HG02885 (cell line): ENCODE data around the gene CREB3.

Experiments
- ATAC-seq: cut with Tn5 transposase; IDR thresholded peaks from one replicate; pipeline ENCODE4 v1.9.1; 2021; ENCODE audit warnings: mild to moderate bottlenecking; ENCODE audit not compliant: unreplicated experiment, poor library complexity

The CREB3 gene

DNA sequence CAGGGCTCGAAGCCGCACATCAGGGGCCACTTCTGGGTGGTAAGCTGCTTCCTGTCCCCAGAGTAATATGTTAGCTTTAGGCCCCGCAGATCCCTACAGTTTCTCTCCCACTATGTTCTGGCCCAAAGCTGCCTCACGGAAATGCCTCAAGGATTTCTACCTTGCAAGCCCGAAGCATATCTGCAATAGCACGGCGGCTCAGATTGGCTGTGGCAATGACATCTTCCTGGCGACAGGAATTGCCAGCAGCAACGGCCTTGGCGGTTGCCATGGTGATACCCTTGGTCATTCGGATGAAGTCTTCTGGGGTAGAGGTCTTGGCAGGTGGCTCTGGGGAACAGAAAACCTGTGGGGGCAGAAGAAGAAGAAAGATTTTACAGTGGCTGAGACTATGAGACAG, 32.4 kb upstream of the CREB3 start:
- ATAC-seq: no peak

DNA sequence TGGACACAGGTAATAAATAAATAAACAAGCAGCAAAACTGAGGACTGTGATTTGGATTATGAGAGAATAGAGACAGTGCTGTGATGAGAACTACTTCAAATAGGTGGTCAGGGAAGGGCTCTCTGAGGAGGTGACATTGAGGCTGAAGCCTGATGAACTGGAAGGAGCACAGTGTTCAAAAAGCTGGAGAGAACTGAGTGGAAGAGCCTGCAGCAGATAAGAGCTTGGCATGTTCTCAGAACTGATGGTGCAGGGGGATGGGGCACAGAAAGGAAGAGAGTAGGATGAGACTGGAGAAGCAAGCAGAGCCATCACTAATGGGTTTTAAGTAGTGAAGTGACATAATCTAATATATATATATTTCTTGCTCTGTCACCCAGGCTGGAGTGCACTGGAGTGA, 31.5 kb upstream of the CREB3 start:
- ATAC-seq: no peak

DNA sequence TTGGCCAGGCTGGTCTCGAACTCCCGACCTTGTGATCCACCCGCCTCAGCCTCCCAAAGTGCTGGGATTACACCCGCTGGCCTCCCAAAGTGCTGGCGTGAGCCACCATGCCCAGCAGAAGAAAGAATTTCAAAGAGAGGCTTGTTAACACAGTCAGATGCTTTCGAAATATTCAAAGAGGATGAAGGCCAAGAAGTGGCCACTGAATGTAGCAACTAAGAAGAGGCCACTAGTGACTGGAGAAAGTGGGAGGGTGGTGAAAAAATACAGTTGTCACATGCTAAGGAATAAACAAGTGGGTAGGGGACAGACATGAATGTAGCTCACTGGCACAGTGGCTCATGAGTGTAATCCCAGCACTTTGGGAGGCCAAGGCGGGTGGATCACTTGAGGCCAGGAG, 29.8 kb upstream of the CREB3 start:
- no peak for ATAC-seq

DNA sequence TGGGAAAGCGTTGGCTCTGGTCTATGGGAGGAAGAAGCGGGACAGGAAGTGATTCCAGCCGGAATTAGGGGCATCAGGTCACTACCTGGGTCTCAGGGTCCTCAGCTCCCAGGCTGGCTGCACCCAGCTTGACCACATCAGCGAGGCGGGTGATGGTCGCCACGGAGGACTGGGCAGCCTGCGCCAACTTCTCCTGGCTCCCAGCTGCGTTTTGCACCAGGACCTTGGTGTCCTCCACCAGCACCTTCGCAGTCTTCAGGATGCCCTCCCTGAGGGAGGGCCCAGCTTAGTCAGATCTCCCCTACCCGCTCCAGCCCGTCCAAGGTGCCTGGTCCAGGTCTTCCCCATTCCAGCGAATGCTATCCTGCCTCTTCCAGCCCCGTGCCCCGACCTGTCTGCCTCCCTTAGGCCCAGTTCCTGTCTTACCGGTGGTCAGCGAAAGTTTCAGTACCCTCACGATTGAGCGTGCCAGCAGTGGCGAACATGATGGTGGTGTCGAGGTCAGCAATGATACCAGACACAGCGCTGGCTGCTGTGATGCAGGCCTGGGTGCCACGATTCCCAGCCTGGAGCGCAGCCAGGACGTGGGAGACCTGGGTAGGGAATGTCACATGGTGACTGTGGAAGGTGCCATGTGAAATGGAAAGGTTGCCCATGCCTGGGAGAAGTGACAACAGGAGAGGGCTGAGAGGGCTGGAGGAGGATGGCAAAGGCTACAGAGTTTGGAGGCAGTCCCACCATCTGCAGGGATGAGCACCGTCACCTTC, 28.4 kb upstream of the CREB3 start:
- no peak for ATAC-seq

DNA sequence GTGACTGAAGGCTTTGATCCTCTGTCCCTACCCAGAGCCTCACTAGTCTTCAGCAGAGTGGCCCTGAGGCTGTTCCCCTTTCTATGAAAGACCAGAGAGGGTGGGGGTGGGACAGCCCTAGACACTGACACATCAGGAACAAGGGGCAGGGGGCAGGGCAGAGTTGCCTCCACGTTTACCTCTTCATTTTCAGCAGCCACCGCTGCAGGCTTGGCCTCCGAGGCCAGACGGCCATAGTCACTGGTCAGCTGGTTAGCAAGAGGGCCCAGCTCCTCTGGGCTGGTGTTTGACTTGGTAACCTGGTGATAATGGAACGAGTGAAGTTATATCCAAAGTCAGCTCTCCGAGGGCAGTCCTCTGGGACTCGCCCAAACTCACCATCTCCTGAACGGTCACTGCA, 27.1 kb upstream of the CREB3 start:
- ATAC-seq: no peak

DNA sequence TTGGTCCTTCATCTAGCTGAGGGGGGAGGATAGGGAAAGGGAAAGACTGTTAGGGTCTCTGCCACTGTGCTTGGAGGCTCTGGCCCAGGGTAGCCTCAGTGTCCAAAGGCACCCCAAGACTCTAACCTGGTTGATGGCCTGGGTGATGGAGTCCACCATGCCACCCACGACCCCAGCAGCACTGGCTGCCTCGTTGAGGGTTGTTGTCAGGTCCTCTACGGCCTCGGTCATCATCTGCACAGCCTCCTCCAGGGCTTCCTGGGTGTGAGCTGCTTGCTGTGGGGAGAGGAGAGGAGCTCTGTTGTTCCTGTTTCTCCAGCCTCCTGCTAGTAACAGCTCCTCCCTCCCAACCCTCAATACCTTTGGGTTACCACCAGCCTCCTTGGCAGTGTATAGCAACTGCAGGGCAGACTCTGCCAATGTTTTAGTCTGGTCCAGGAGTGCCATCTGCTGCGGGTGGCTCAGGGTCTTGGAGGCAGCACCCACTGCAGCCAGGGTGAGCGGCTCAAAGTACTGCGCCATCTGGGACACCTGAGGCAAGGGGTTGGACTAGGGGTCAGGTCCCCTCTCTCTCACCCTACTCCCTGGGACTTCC, 26.5 kb upstream of the CREB3 start:
- no peak for ATAC-seq

DNA sequence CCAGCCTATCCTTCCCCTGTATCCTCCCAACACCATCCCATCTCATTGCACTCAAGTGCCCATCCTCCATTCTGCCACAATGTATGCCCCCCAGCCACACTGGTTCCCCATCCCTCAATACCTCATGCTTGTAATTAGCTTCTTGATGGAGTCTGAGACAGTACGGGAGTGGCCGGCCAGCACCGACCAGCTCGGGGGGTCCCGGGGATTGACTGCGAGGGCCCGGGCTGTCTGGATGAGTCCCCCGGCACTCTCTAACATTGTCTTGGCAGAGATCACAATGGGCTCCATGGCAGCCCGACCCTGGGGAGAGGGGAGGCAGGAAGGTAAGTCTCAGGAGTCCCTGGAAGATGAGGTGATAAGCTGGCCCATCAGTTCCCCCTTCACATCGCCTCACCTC, 25.5 kb upstream of the CREB3 start:
- no peak for ATAC-seq

DNA sequence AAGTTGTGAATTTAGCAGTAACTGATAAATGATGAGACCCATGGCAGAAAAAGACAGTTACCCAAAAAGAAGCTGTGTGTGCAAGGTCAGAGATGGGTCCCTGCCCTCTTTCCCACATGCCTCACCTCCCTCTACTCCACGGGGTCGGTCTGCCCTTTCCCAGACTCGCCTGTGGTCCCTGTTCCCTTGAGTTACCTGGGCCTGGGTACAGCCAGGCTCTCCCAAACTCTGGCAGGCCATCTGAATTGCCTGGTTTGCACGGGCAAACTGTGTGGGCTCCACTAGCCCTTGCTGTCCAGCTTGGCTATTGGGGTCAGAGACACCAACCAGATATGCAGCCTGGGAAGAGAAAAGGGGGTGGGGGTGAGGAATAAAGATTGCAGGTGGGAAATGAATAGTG, 24.3 kb upstream of the CREB3 start:
- no peak for ATAC-seq

DNA sequence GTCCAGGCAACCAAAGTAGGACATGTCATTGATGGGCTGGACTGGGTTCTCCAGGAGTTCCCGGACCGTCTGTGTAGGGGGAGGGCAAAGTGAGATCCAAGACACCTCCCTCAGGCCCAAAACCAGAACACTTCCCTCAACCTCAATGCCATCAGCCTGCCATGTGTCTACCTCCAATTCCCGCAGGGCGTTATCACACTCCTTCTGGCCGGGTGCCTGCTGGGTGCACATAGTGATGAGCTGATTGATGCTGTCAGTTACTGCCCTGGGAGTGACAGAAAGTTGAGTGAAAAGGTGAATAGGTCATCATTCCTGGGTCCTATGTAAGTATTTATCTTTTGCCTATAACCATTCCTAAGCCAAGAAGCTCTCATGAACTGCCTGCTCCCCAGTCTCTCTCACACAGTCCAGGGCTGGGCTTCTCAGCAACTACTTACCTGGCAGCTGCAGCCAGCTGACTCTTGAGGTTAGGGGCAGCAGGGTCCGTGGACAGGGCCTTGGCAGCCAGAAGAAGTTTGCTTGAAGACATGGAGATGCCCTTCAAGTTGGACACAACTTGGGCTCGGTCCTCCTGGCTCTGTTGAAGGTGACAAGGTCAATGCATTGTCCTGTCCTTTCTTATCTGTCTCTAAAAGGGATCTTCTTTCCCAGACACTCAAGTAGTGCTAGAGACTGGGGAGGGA, 21.5 kb upstream of the CREB3 start:
- no peak for ATAC-seq

DNA sequence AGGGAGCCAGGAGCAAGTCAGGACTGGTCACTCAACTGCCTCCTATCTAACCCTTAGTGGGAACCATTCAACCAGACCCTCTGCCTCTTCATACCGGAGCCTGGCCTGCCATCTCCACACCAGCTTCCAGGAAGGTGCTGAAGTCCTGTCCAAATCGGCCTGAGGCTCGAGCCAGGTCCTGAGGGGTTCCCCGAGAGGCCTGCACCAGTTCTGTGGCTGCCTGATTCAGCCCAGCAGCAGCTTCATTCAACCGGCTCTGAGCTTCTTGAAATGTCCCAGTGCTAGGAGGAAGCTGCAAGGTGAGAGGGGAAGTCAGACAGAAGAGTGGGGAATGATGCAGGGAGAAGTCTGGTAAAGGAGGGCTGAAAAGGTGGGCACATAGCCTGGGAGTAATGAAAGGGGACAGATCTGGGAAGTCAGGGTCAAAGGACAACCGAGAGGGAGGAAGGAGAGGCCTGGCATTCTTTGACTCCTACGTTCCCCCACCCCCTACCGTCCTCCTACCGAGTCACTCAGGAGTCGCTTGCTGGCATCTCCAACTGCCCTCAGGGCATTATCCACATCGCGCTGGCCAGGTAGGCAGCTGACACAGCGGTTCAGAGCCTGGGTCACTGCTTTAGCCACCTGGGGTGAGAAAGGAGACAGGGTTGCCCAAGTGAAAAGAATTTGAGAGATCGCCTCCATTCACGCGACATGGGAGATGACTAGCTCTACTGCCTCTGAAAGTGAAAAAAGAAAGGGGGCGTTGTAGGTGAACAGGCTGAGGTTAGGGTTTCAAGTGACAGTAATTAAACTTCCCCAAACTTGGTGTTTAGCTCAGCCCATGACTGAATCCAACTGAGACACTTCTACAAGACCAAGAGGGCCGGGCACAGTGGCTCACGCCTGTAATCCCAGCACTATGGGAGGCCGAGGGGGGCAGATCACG, 20.7 kb upstream of the CREB3 start:
- no peak for ATAC-seq

DNA sequence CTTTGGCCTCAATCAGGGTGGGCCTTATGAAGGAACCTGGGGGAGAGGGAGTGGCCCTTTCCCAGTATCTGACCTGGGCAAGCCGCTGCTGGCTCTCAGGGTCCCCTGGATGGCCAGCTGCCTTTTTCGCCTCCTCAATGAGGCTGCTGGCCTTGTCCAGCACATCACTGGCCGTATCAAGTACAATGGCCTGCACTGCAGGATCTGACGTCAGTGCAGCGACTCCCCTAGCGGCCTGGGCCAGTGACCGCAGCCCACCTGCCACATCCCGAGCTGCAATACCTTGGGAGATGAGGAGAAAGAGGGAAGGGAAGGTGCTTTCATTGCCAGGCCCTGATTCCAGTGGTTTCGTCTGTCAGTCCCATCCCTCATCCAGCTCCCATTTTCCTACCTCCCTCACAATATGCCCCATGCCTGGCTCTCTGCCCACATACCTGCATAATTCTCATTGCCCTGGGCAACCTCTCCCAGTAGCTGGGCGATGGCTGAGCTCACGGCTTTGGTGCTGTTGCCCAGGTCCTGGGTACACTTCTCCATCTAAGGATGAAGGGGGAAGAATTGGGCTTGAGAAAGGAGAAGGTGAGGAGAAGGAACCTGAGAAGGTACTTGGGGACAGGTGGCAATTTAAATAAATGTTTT, 19.6 kb upstream of the CREB3 start:
- ATAC-seq: no peak

DNA sequence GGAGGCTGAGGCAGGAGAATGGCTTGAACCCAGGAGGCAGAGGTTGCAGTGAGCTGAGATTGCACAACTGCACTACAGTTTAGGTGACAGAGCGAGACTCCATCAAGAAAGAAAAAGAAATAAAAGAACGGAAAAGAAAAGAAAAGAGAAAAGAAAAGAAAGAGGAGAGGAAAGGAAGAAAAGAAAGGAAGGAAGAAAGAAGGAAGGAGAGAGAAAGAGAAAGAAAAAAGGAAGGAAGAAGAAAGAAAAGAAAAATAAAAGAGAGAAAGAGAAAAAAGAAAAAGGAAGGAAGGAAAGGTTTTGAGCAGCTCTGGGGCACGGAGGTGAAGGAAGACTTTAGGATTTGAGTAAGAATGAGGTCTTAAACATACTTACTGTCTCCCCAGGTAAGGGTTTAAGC, 18.9 kb upstream of the CREB3 start:
- ATAC-seq: no peak

DNA sequence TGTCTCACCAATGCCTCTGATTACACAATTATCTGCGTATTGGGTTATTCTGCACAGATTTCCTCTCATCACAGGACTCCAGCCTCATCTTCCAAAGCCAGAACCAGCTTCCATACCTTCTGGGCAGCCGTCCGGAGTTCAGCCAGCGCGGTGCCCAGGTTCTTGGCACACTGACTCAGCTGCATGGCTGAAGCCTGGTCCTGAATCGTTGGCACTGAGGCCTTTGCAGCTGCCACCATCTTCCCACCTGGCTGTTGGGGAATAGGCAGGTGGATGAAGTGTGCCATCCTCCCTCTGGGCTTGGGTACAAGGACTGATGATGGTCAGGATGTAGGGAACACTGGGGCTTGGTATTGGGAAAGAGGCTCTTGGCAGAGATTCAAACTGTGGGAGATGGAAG, 18.3 kb upstream of the CREB3 start:
- no peak for ATAC-seq

DNA sequence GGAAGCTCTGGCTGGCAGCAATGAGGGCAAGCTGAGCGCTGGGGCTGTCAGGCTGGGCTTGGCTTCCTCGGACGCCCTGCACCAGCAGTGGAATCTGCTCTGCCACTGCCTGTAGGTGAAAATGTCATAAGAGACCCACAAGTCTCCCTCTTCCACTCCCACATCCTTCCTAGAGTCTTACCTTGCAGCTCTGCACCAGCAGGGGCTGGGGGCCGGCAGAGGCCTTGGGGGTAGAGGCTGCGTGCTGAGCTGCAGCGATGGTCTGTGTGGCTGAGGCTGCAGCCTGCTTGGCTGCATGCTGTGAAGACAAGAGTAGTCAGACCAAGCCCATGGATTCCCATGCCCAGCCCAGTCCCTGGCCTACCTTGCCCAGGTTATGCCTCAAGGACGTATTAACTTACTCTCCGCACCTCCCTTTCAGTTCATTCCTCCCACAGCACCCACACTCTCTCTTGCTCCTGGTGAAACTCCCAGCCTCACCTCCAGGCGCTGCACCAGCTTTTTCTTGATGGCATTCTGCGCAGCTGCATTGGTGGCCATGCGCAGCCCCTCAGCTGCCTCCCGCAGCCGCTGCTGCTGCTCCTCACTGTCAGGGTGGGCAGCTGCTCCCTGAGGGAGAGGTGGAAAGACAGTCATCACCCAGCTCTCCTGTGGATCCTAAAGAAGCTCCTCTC, 17.8 kb upstream of the CREB3 start:
- ATAC-seq: no peak

DNA sequence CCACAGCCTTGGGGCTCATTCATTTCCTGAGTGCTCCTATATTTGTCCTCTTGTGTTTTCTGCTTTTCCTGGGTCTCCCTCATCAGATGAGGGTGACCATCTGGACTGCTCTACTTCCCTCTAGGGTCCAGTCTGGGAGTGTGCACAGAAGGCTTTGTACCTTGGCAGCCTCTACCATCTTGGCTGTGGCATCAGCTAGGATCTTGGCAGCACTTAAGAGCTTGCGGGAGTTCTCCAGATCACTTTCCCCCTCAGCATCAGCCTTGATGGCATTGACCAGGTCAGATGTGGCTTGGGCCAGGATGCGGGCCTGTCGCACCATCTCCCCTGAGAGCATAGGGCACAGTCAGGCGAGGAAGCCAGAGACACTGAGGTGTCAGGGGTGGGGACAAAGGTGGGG, 16.2 kb upstream of the CREB3 start:
- no peak for ATAC-seq

DNA sequence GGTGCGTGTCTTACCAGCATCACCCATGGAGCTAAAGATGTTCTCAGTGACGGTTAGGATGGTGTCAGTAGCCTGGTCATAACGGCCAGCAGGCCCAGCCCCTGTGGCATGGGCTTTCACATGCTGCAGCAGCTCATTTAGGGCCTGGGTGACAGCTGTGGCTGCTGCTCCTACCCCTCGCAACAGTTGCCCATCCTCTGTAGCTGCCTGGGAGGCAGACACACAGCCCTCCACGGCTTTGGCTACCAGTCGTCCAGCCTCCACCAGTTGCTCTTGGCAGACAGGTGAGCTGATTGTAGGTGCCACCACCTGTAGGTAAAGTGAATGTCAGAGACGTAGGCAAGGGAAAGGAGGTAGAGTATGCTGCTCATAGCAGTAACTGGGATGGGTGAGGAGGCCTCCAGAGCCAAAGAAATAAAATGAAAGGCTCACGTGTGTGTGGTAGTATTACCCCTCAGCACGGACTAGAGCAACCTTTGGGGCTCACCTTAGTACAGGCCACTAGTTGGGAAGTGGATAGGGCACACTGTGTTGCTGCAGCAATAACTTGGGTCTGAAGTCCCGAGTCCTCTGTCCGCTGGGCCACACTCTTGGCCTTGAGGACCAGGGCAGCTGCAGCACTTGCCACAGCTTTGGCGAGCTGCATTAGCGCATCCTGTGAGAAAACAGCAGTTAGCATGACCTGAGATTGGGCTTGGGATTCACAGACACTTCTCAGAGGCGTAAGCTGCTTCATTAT, 15.2 kb upstream of the CREB3 start:
- no peak for ATAC-seq

DNA sequence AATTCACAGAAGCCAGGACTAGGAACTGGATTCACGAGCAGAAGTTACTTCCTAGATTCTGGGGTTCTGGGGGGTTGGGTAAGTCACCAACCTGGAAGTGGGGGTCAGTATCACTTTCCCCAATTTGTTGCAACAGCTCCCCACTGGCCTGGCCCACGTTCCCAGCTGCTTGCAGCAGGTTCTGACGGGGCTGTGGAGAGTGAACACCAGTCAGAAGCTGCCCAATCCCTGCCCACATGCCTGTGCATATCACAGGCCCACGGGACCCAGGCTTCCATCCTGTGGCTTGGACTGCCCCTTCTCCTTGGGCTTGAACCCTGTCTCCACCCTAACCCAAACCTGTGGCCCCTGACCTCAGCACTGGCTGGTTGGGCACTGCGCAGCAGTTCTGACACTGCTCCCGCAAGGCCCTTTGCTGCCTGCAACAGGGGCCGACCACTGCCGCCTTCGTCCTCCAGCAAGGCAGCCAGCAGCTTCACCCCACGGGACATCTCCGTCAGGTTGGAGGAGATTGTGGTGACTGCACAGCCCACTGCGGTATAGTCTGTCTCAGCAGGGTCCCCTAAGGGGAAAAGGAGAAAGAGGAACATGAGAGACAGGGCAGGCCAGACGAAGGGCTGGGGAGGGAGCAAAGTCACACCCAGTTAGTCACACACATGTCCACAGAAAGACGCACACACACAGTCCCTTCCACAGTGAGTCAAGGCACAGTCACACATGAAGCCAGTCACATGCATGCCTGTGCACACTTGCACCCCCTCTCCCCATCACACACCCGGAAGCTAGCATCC, 13.6 kb upstream of the CREB3 start:
- ATAC-seq: no peak

DNA sequence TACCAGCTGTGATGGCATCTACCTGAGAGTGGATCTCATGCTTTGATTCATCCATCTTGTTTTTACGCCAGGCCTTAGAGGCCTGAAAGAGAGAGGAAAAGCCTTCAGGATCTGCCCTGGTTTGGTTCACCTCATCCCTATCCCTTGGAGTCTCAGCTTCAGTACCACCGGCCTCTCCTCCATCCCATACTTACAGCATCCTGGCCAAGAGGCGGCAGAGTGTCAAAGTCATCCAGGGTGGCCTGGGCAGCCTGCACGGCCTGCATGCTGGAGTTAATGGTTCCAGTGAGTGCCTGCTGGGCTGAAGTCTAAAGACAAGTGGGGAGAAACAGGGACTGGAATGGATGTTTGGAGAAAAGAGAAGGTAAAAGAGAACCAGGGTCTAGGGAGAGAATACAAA, 12.9 kb upstream of the CREB3 start:
- no peak for ATAC-seq
